ENCODE data around the gene SCRT2.
"Not testable (repeated sequence)": the region's sequence is repeated elsewhere in the genome, so short reads cannot be mapped to it uniquely, and the experiment has no call there.

SCRT2 gene

GRCh38 chr20:653110-653589, 22.5 kb downstream of the SCRT2 start, which contains the start of gene SRXN1:
Gene SRXN1 (minus strand): TSS chr20:653200. CDS start chr20:653185, 15 bp downstream.
- peak; percentile 80 for DNase-seq (ENCODE audit: low read depth)

GRCh38 chr20:652615-653109, 22.9 kb downstream of the SCRT2 start:
- DNase-seq (ENCODE audit: low read depth), result no peak

- no peak for DNase-seq (ENCODE audit: low read depth)
Observed at GRCh38 chr20:651713-652614, 23.6 kb downstream of the SCRT2 start.

- DNase-seq (ENCODE audit: low read depth), result no peak
Observed at GRCh38 chr20:650954-651353, 24.6 kb downstream of the SCRT2 start.

GRCh38 chr20:650281-650680, 25.3 kb downstream of the SCRT2 start:
- DNase-seq (ENCODE audit: low read depth), result no peak

GRCh38 chr20:647479-648019, 28.1 kb downstream of the SCRT2 start:
- no peak for DNase-seq (ENCODE audit: low read depth)

- no peak for DNase-seq (ENCODE audit: low read depth)
Observed at GRCh38 chr20:646868-647233, 28.8 kb downstream of the SCRT2 start.

GRCh38 chr20:646107-646867, 29.3 kb downstream of the SCRT2 start:
- DNase-seq (ENCODE audit: low read depth), result no peak

GRCh38 chr20:645318-646106, 30.1 kb downstream of the SCRT2 start:
- peak; percentile 58 for DNase-seq (ENCODE audit: low read depth)

GRCh38 chr20:644692-645317, 30.8 kb downstream of the SCRT2 start:
- DNase-seq (ENCODE audit: low read depth), result no peak

- no peak for DNase-seq (ENCODE audit: low read depth)
Observed at GRCh38 chr20:642398-643174, 33.0 kb downstream of the SCRT2 start.

- DNase-seq (ENCODE audit: low read depth), result not testable (repeated sequence)
Observed at GRCh38 chr20:642013-642397, 33.6 kb downstream of the SCRT2 start.

- DNase-seq (ENCODE audit: low read depth), result no peak
Observed at GRCh38 chr20:641516-641875, 34.1 kb downstream of the SCRT2 start.

- DNase-seq (ENCODE audit: low read depth), result no peak
Observed at GRCh38 chr20:640674-641515, 34.7 kb downstream of the SCRT2 start.

- DNase-seq (ENCODE audit: low read depth), result no peak
Observed at GRCh38 chr20:638579-638978, 37.0 kb downstream of the SCRT2 start.

GRCh38 chr20:637559-637958, 38.0 kb downstream of the SCRT2 start:
- DNase-seq (ENCODE audit: low read depth), result no peak

- DNase-seq (ENCODE audit: low read depth), result no peak
Observed at GRCh38 chr20:635893-636338, 39.7 kb downstream of the SCRT2 start.

GRCh38 chr20:635028-635892, 40.3 kb downstream of the SCRT2 start:
- no peak for DNase-seq (ENCODE audit: low read depth)
